HEK293T (cell line): ENCODE measurements around the gene C1GALT1C1L.

Experiments used
- CTCF ChIA-PET: fragments of 350-600 bp; formaldehyde crosslinking; extraction: SDS; loops from one replicate; lab custom pipeline; 2021; ENCODE audit warnings: antibody characterized with exemption, inconsistent platforms; lab: Yijun Ruan, JAX
- POLR2A ChIA-PET: fragments of 350-600 bp; formaldehyde crosslinking; extraction: SDS; loops from one replicate; lab custom pipeline; 2020; ENCODE audit warnings: antibody characterized with exemption, inconsistent platforms; lab: Yijun Ruan, JAX
- DNase-seq: peaks from one replicate; pipeline ENCODE4 v3.0.0; 2012; ENCODE audit warnings: mixed read lengths; ENCODE audit errors: extremely low spot score
- ARNT ChIP-seq: fragments of 450-650 bp; IDR thresholded peaks from 2 replicates; pipeline ENCODE4 v1.6.1; 2017; ENCODE audit warnings: mild to moderate bottlenecking
- BHLHE40 ChIP-seq: fragments of 450-650 bp; IDR thresholded peaks from 2 replicates; pipeline ENCODE4 v1.6.1; 2016; ENCODE audit warnings: mild to moderate bottlenecking, moderate library complexity, borderline replicate concordance
- CTBP1 ChIP-seq: fragments of 450-650 bp; IDR thresholded peaks from 2 replicates; pipeline ENCODE4 v1.6.1; 2016; ENCODE audit warnings: borderline replicate concordance
- ELF4 ChIP-seq: fragments of 450-650 bp; IDR thresholded peaks from 2 replicates; pipeline ENCODE4 v1.6.1; 2017; ENCODE audit warnings: antibody characterized with exemption
- FOXA1 ChIP-seq: fragments of 450-650 bp; IDR thresholded peaks from 2 replicates; pipeline ENCODE4 v1.6.1; 2016; ENCODE audit warnings: mild to moderate bottlenecking
- FOXK2 ChIP-seq: fragments of 450-650 bp; IDR thresholded peaks from 2 replicates; pipeline ENCODE4 v1.6.1; 2016; ENCODE audit warnings: mild to moderate bottlenecking
- FOXM1 ChIP-seq: fragments of 450-650 bp; IDR thresholded peaks from 2 replicates; pipeline ENCODE4 v1.6.1; 2017; ENCODE audit warnings: mild to moderate bottlenecking, borderline replicate concordance
- HDGF ChIP-seq: fragments of 450-650 bp; IDR thresholded peaks from 2 replicates; pipeline ENCODE4 v1.6.1; 2017; ENCODE audit warnings: antibody characterized with exemption, borderline replicate concordance
- L3MBTL2 ChIP-seq: fragments of 450-650 bp; conservative IDR thresholded peaks from 2 replicates; pipeline ENCODE4 v1.6.1; 2016; ENCODE audit warnings: mild to moderate bottlenecking
- LEF1 ChIP-seq: fragments of 450-650 bp; IDR thresholded peaks from 2 replicates; pipeline ENCODE4 v1.6.1; 2017; ENCODE audit warnings: mild to moderate bottlenecking, borderline replicate concordance
- NFRKB ChIP-seq: fragments of 450-650 bp; IDR thresholded peaks from 2 replicates; pipeline ENCODE4 v1.6.1; 2016; ENCODE audit warnings: mild to moderate bottlenecking, moderate library complexity
- PKNOX1 ChIP-seq: fragments of 450-650 bp; IDR thresholded peaks from 2 replicates; pipeline ENCODE4 v1.6.1; 2016
- SP1 ChIP-seq: fragments of 450-650 bp; IDR thresholded peaks from 2 replicates; pipeline ENCODE4 v1.6.1; 2017
- SUZ12 ChIP-seq: fragments of 450-650 bp; IDR thresholded peaks from 2 replicates; pipeline ENCODE4 v1.6.1; 2016; ENCODE audit warnings: mild to moderate bottlenecking
- TARDBP ChIP-seq: fragments of 450-650 bp; IDR thresholded peaks from 2 replicates; pipeline ENCODE4 v1.6.1; 2016
- ZNF384 ChIP-seq: fragments of 450-650 bp; IDR thresholded peaks from 2 replicates; pipeline ENCODE4 v1.6.1; 2016

C1GALT1C1L gene

GRCh38 chr2:43676322-43677050 lies at the start of gene C1GALT1C1L:
Gene C1GALT1C1L (minus strand): TSS chr2:43676429. CDS start chr2:43676322, 107 bp downstream.
- DNase-seq: peak; percentile 37
- CTCF ChIA-PET: no interaction called here
- POLR2A ChIA-PET: interaction anchor here (0.6 to 1.3 kb wide), 4 partner anchors 8 to 98 kb away, joined by 3 to 6 read pairs (median 3); partner anchors contain the start of genes DYNC2LI1 and PLEKHH2
- TF ChIP-seq FOXK2 (no peak), FOXA1 (no peak), SP1 (no peak), NFRKB (no peak), ELF4 (no peak), TARDBP (no peak), LEF1 (no peak), HDGF (no peak), ARNT (no peak), BHLHE40 (no peak), CTBP1 (no peak), FOXM1 (no peak), SUZ12 (no peak), PKNOX1 (no peak), L3MBTL2 (no peak)

- ChIA-PET CTCF (interaction anchor here (1.3 kb wide), 1 partner anchor 11 kb away, joined by 4 read pairs; no protein-coding TSS in a partner anchor), POLR2A (interaction anchor here (1.3 kb wide), 1 partner anchor 89 kb away, joined by 3 read pairs; the partner anchor contains the start of gene PLEKHH2)
These were observed 49.5 kb upstream of the C1GALT1C1L start for GRCh38 chr2:43725711-43726246.

GRCh38 chr2:43724728-43725526 lies 48.7 kb upstream of the C1GALT1C1L start:
- ChIA-PET CTCF (interaction anchor here (0.6 to 1.3 kb wide), 3 partner anchors 12 to 143 kb away, joined by 3 to 4 read pairs (median 4); no protein-coding TSS in a partner anchor), POLR2A (interaction anchor here (0.8 to 1.3 kb wide), 3 partner anchors 49 to 129 kb away, joined by 3 to 4 read pairs (median 4); partner anchors contain the start of genes DYNC2LI1, PLEKHH2 and THADA)
- TF ChIP-seq SUZ12: no peak
- no peak for TF ChIP-seq NFRKB
- no peak for TF ChIP-seq ARNT
- no peak for TF ChIP-seq LEF1
- TF ChIP-seq CTBP1: no peak
- TF ChIP-seq FOXM1: no peak
- no peak for TF ChIP-seq FOXA1
- no peak for TF ChIP-seq FOXK2
- TF ChIP-seq PKNOX1: no peak
- TF ChIP-seq ELF4: no peak
- TF ChIP-seq ZNF384: no peak
- no peak for TF ChIP-seq L3MBTL2
- no peak for TF ChIP-seq HDGF
- TF ChIP-seq BHLHE40: no peak
- no peak for TF ChIP-seq TARDBP
- DNase-seq: no peak

More at GRCh38 chr2:43725711-43726246, 49.5 kb upstream of the C1GALT1C1L start:
- DNase-seq: no peak
- TF ChIP-seq L3MBTL2 (no peak), NFRKB (no peak), HDGF (no peak), ARNT (no peak), FOXM1 (no peak), BHLHE40 (no peak), SUZ12 (no peak), FOXA1 (no peak), ZNF384 (no peak), FOXK2 (no peak), ELF4 (no peak), CTBP1 (no peak)

- no peak for DNase-seq
- TF ChIP-seq BHLHE40 (no peak), HDGF (no peak), NFRKB (no peak), TARDBP (no peak), SUZ12 (no peak), L3MBTL2 (no peak), ARNT (no peak), FOXK2 (no peak), ZNF384 (no peak), FOXA1 (no peak), LEF1 (no peak), SP1 (no peak), CTBP1 (no peak), FOXM1 (no peak), PKNOX1 (no peak), ELF4 (no peak)
- ChIA-PET CTCF (no interaction called here), POLR2A (no interaction called here)
These were observed 42.4 kb upstream of the C1GALT1C1L start for GRCh38 chr2:43718530-43719124.

GRCh38 chr2:43717322-43717721 lies 41.1 kb upstream of the C1GALT1C1L start:
- no peak for DNase-seq
- POLR2A ChIA-PET: no interaction called here
- TF ChIP-seq ARNT: no peak
- TF ChIP-seq LEF1: no peak
- no peak for TF ChIP-seq ELF4
- TF ChIP-seq HDGF: no peak
- no peak for TF ChIP-seq CTBP1
- no peak for TF ChIP-seq FOXM1
- TF ChIP-seq ZNF384: no peak
- TF ChIP-seq SUZ12: no peak
- no peak for TF ChIP-seq NFRKB
- TF ChIP-seq PKNOX1: no peak
- no peak for TF ChIP-seq TARDBP
- TF ChIP-seq L3MBTL2: no peak
- no peak for TF ChIP-seq BHLHE40
- TF ChIP-seq FOXK2: no peak
- no peak for TF ChIP-seq FOXA1
- no peak for TF ChIP-seq SP1
- CTCF ChIA-PET: no interaction called here
